Kidney (tissue), 14 donors: ENCODE results near the gene DPYSL4. TPM values are rescaled to one million over a fixed set of nuclear protein-coding genes. Genes with fewer than 3 reads are reported as not detected.

Source experiments
- DNase-seq, 5 donors: peaks; one replicate each; pipeline ENCODE4 v3.0.0-alpha.2; 2013 to 2020
- FAIRE-seq: peaks from 2 replicates; lab custom pipeline; 2012; peaks lifted over from hg19 to GRCh38; lab: Jason Lieb, UNC
- H3K27ac ChIP-seq, 2 donors: one replicate each; pipeline ENCODE4 v1.7.0; 2013; ENCODE audit warnings: low read depth in 2 of 2, low read length in 2 of 2, inconsistent platforms in 1 of 2
- H3K27me3 ChIP-seq: one replicate; pipeline ENCODE4 v1.7.1; 2013; ENCODE audit warnings: low read length, inconsistent platforms; ENCODE audit not compliant: control insufficient read depth, insufficient read depth
- H3K36me3 ChIP-seq, 3 donors: one replicate each; pipeline versions ENCODE4 v1.7.0 to v1.7.1; 2013; ENCODE audit warnings: low read length in 3 of 3, control low read depth in 1 of 3, inconsistent platforms in 1 of 3; ENCODE audit not compliant: insufficient read depth in 3 of 3, control insufficient read depth in 2 of 3
- H3K4me1 ChIP-seq, 3 donors: one replicate each; pipeline versions ENCODE4 v1.7.0 to v1.7.1; 2013; ENCODE audit warnings: low read length in 3 of 3, inconsistent platforms in 1 of 3, low read depth in 1 of 3; ENCODE audit not compliant: control insufficient read depth in 2 of 3, insufficient read depth in 2 of 3
- H3K4me3 ChIP-seq, 3 donors: one replicate each; pipeline versions ENCODE4 v1.7.0 to v1.8.1; 2013; ENCODE audit warnings: low read length in 3 of 3, control low read depth in 1 of 3, inconsistent platforms in 1 of 3
- H3K9ac ChIP-seq, 3 donors: one replicate each; pipeline versions ENCODE4 v1.7.0 to v1.7.1; 2013; ENCODE audit warnings: low read length in 3 of 3, control low read depth in 1 of 3, inconsistent platforms in 1 of 3
- H3K9me3 ChIP-seq, 3 donors: one replicate each; pipeline versions ENCODE4 v1.7.0 to v1.7.1; 2013; ENCODE audit warnings: low read length in 3 of 3, control low read depth in 1 of 3, inconsistent platforms in 1 of 3; ENCODE audit not compliant: control insufficient read depth in 2 of 3, insufficient read depth in 1 of 3
- intact Hi-C: fragments of 100-400 bp; cut with DNase I; formaldehyde crosslinking; loops from one replicate; pipeline ENCODE4 v1.11.1; 2022
- polyA plus RNA-seq: library from polyadenylated mRNA; stranded (reverse); fragments of 350-450 nt; fragmentation: Illumina TruSeq; extraction: RNeasy Lipid Tissue Mini Kit (QIAGEN cat#74804); gene quantifications from one replicate; pipeline ENCODE4 v1.2.3, GENCODE V29; 2014; ENCODE audit warnings: low read depth, low replicate concordance; ENCODE audit not compliant: insufficient read depth
- total RNA-seq: library from RNA; stranded (reverse); fragmentation: NEBNext Ultra II Directional; extraction: Animal tissue kit (Norgen Biotek cat#: 25700); gene quantifications from one replicate; pipeline ENCODE4 v1.2.1, GENCODE V29; 2021
- TF ChIP-seq, protein P1 (sequence below): IDR thresholded peaks from 3 replicates; pipeline ENCODE4 v1.5.1; 2012; ENCODE audit warnings: mild to moderate bottlenecking, moderate library complexity, borderline replicate concordance; ENCODE audit not compliant: insufficient read depth; ENCODE audit errors: extremely low read depth
- donor health status: control.
- donor health status: control.
- donor health status: control.
- donor health status: control.
- donor health status: control.
- donor health status: DM: yes; HTN: yes; CAD: no.
- donor health status: Normal renal cell carcinoma (clear cell type).

Gene DPYSL4
- total and polyA plus RNA-seq, 2 donors from 2014 or later = 0.60 TPM; not detected in 1

DNA sequence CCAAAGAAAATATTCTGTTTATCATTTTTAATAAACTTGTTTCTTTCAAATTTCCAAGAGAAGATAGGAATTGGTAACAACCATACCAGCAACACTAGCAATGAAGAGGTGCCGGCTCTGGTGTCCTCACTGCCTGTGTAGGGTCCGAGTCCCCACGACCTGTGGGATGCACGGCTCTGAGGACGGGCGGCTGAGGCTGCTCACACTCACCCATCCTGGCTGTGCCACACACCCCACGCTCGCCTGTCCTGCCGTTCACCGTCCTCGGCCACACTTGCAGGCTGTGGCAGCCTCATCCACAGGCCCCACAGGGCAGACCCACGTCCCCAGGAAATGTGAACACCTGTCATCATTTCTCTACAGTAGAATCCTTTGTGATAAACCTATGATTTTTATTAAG is 48.2 kb upstream of the DPYSL4 start:
- Histone ChIP-seq H3K27ac (no peak overlapping the region), H3K4me1 (no peaks in the 10 kb centered on the region), H3K36me3 (no peaks in the 10 kb centered on the region), H3K9me3 (peaks cover 0 to 1% (median 0%) of the 10 kb centered on the region in 3 donors), H3K4me3 (no peak overlapping the region), H3K27me3 (no peaks in the 10 kb centered on the region), H3K9ac (no peak overlapping the region)
- intact Hi-C loops = no loop called here
- TF ChIP-seq, protein P1, sequence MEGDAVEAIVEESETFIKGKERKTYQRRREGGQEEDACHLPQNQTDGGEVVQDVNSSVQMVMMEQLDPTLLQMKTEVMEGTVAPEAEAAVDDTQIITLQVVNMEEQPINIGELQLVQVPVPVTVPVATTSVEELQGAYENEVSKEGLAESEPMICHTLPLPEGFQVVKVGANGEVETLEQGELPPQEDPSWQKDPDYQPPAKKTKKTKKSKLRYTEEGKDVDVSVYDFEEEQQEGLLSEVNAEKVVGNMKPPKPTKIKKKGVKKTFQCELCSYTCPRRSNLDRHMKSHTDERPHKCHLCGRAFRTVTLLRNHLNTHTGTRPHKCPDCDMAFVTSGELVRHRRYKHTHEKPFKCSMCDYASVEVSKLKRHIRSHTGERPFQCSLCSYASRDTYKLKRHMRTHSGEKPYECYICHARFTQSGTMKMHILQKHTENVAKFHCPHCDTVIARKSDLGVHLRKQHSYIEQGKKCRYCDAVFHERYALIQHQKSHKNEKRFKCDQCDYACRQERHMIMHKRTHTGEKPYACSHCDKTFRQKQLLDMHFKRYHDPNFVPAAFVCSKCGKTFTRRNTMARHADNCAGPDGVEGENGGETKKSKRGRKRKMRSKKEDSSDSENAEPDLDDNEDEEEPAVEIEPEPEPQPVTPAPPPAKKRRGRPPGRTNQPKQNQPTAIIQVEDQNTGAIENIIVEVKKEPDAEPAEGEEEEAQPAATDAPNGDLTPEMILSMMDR = no peak
- DNase-seq (peak in 1 of 5 donors; percentile 57), FAIRE-seq (no peak)

DNA sequence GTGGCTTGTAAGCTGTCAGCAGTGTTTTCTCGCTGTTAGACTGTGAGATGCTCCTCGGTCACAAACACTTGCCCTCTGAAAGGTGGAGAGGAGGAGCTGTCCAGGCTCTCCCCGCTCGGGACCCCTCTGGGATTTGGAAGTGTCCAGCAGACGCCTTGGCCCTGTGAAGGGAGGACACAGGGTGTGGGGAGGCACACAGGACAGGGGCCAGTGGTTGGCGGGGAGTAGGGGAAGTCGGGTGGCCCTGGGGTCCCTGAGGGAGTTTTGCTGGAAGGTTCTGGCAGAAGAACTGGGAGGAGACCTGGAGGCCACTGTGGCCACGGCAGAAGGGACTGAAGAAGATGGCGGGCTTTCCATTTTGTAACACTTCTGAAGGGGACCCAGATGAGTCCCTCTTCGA is 47.2 kb upstream of the DPYSL4 start:
- H3K4me3 ChIP-seq = no peak overlapping the region
- no peaks in the 10 kb centered on the region for H3K27me3 ChIP-seq
- FAIRE-seq = no peak
- intact Hi-C loops = no loop called here
- no peak overlapping the region for H3K27ac ChIP-seq
- peaks cover 0 to 1% (median 0%) of the 10 kb centered on the region in 3 donors for H3K9me3 ChIP-seq
- peak in 1 of 5 donors; percentile 57 for DNase-seq
- H3K4me1 ChIP-seq = no peaks in the 10 kb centered on the region
- TF ChIP-seq, protein P1 = no peak
- no peak overlapping the region for H3K9ac ChIP-seq
- no peaks in the 10 kb centered on the region for H3K36me3 ChIP-seq

DNA sequence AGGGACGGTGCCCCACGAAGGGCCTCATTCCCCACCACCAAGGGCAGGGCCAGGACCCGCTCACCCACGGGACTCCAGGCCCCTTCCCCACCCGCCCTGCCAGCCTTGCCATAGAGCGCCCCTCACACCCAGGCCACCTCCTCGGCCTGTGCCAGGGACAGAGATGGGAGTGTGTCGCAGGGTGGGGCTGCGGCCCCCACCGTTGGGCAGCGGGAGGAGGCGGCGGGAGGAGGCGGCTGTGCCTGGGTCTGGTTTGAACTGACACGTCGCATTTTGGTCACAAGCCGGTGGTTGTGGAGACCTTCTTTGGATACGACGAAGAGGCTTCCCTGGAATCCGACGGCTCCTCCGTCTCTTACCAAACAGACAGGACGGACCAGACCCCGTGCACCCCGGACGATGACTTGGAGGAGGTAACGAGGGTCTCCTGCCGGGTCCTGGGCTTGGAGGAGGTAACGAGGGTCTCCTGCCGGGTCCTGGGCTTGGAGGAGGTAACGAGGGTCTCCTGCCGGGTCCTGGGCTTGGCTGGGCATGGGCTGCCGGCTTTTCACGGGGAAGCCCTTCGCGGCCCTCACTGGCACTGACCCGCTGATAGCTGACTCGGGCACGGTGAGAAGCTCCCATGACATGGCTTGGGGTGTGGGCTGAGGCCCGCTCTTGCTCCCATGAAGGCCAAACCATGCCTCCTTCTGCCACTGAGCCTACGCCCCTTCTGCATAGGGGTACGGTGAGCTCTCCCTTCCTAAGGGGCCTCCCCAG is 46.4 kb upstream of the DPYSL4 start:
- FAIRE-seq = no peak

More for the DNA sequence above, 46.4 kb upstream of the DPYSL4 start:
- Histone ChIP-seq H3K36me3 (no peaks in the 10 kb centered on the region), H3K9me3 (peaks cover 0 to 1% (median 0%) of the 10 kb centered on the region in 3 donors), H3K4me3 (no peak overlapping the region), H3K4me1 (no peaks in the 10 kb centered on the region), H3K9ac (no peak overlapping the region), H3K27ac (no peak overlapping the region), H3K27me3 (no peaks in the 10 kb centered on the region)
- DNase-seq = peak in 1 of 5 donors; percentile 60
- intact Hi-C loops = no loop called here
- TF ChIP-seq, protein P1 = no peak
